ENCODE results near the gene CCDC93.
"Not testable (repeated sequence)": the region's sequence is repeated elsewhere in the genome, so short reads cannot be mapped to it uniquely, and the experiment has no call there.

- not testable (repeated sequence) for TF ChIP-seq CTCF, POLR2A (IDR thresholded peaks at IDR 0.05)
Observed at GRCh38 chr2:117923471-117923870, 90.4 kb downstream of the CCDC93 start.
